ENCODE results near the gene PLXNB2.
"Not testable (repeated sequence)": the region's sequence is repeated elsewhere in the genome, so short reads cannot be mapped to it uniquely, and the experiment has no call there.

PLXNB2 gene

GRCh38 chr22:50275181-50276055, 32.0 kb downstream of the PLXNB2 start:
- DNase-seq, result no peak
- Histone ChIP-seq H3K4me2 (ENCODE audit: low read depth, low read length) (peak overlapping the region; percentile 50; the same call in 1 of the 2 replicates), H3K27ac (ENCODE audit: low read length) (no peak overlapping the region), H3K36me3 (replicated peaks; ENCODE audit: insufficient read depth, low read length) (no peaks in the 10 kb centered on the region), H3K4me1 (ENCODE audit: low read length) (peaks cover 14% of the 10 kb centered on the region; the same call in 1 of the 2 replicates), H3K4me3 (ENCODE audit: low read length) (no peak overlapping the region), H2AFZ (ENCODE audit: low read length) (no peak overlapping the region), H3K9ac (ENCODE audit: low read length) (no peak overlapping the region), H3K79me2 (ENCODE audit: low read length) (no peaks in the 10 kb centered on the region), H3K9me2 (replicated peaks; ENCODE audit: insufficient read depth, low read length) (no peaks in the 10 kb centered on the region), H3K9me3 (replicated peaks; ENCODE audit: insufficient read depth, low read length) (no peaks in the 10 kb centered on the region), H3F3A (ENCODE audit: insufficient read depth, low read length) (peaks cover 11% of the 10 kb centered on the region), H3K27me3 (replicated peaks; ENCODE audit: insufficient read depth, low read length) (peaks cover 15% of the 10 kb centered on the region), H4K20me1 (ENCODE audit: insufficient read depth, low read length) (no peaks in the 10 kb centered on the region)
- TF ChIP-seq EZH2 (optimal IDR thresholded peaks at IDR 0.05; ENCODE audit: low read depth, low read length) (no peak), EZH2phosphoT487 (IDR thresholded peaks at IDR 0.05; ENCODE audit: low read length) (no peak)
- TF ChIP-seq, protein P1, sequence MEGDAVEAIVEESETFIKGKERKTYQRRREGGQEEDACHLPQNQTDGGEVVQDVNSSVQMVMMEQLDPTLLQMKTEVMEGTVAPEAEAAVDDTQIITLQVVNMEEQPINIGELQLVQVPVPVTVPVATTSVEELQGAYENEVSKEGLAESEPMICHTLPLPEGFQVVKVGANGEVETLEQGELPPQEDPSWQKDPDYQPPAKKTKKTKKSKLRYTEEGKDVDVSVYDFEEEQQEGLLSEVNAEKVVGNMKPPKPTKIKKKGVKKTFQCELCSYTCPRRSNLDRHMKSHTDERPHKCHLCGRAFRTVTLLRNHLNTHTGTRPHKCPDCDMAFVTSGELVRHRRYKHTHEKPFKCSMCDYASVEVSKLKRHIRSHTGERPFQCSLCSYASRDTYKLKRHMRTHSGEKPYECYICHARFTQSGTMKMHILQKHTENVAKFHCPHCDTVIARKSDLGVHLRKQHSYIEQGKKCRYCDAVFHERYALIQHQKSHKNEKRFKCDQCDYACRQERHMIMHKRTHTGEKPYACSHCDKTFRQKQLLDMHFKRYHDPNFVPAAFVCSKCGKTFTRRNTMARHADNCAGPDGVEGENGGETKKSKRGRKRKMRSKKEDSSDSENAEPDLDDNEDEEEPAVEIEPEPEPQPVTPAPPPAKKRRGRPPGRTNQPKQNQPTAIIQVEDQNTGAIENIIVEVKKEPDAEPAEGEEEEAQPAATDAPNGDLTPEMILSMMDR (IDR thresholded peaks at IDR 0.05; ENCODE audit: low read length), result no peak

GRCh38 chr22:50274771-50275170, 32.7 kb downstream of the PLXNB2 start:
- Histone ChIP-seq H3K9me3 (replicated peaks; ENCODE audit: insufficient read depth, low read length) (no peaks in the 10 kb centered on the region), H3K27ac (ENCODE audit: low read length) (no peak overlapping the region), H2AFZ (ENCODE audit: low read length) (no peak overlapping the region)

GRCh38 chr22:50274311-50274710, 33.1 kb downstream of the PLXNB2 start:
- Histone ChIP-seq H3K27ac (ENCODE audit: low read length) (no peak overlapping the region), H3K36me3 (replicated peaks; ENCODE audit: insufficient read depth, low read length) (no peaks in the 10 kb centered on the region), H3K27me3 (replicated peaks; ENCODE audit: insufficient read depth, low read length) (peaks cover 19% of the 10 kb centered on the region), H3K4me3 (ENCODE audit: low read length) (no peak overlapping the region), H2AFZ (ENCODE audit: low read length) (no peak overlapping the region), H4K20me1 (ENCODE audit: insufficient read depth, low read length) (no peaks in the 10 kb centered on the region), H3K9me2 (replicated peaks; ENCODE audit: insufficient read depth, low read length) (no peaks in the 10 kb centered on the region), H3K4me1 (ENCODE audit: low read length) (peaks cover 14% of the 10 kb centered on the region; the same call in 1 of the 2 replicates), H3K79me2 (ENCODE audit: low read length) (no peaks in the 10 kb centered on the region), H3K4me2 (ENCODE audit: low read depth, low read length) (no peak overlapping the region), H3K9ac (ENCODE audit: low read length) (no peak overlapping the region), H3K9me3 (replicated peaks; ENCODE audit: insufficient read depth, low read length) (no peaks in the 10 kb centered on the region), H3F3A (ENCODE audit: insufficient read depth, low read length) (peaks cover 12% of the 10 kb centered on the region)
- no peak for TF ChIP-seq EZH2 (optimal IDR thresholded peaks at IDR 0.05; ENCODE audit: low read depth, low read length)
- TF ChIP-seq EZH2phosphoT487 (IDR thresholded peaks at IDR 0.05; ENCODE audit: low read length), result no peak
- TF ChIP-seq, protein P1 (IDR thresholded peaks at IDR 0.05; ENCODE audit: low read length), result peak; percentile 26
- peak; percentile 65 for DNase-seq

More at GRCh38 chr22:50274771-50275170, 32.7 kb downstream of the PLXNB2 start:
- TF ChIP-seq, protein P1 (IDR thresholded peaks at IDR 0.05; ENCODE audit: low read length), result no peak
- TF ChIP-seq EZH2phosphoT487 (IDR thresholded peaks at IDR 0.05; ENCODE audit: low read length) (no peak), EZH2 (optimal IDR thresholded peaks at IDR 0.05; ENCODE audit: low read depth, low read length) (no peak)
- Histone ChIP-seq H3F3A (ENCODE audit: insufficient read depth, low read length) (peaks cover 11% of the 10 kb centered on the region), H3K4me3 (ENCODE audit: low read length) (no peak overlapping the region), H3K9ac (ENCODE audit: low read length) (no peak overlapping the region), H3K9me2 (replicated peaks; ENCODE audit: insufficient read depth, low read length) (no peaks in the 10 kb centered on the region), H3K27me3 (replicated peaks; ENCODE audit: insufficient read depth, low read length) (peaks cover 15% of the 10 kb centered on the region), H3K4me1 (ENCODE audit: low read length) (peaks cover 14% of the 10 kb centered on the region; the same call in 1 of the 2 replicates), H3K36me3 (replicated peaks; ENCODE audit: insufficient read depth, low read length) (no peaks in the 10 kb centered on the region), H3K4me2 (ENCODE audit: low read depth, low read length) (no peak overlapping the region), H3K79me2 (ENCODE audit: low read length) (no peaks in the 10 kb centered on the region), H4K20me1 (ENCODE audit: insufficient read depth, low read length) (no peaks in the 10 kb centered on the region)
- DNase-seq, result no peak

- H3K9ac ChIP-seq (ENCODE audit: low read length); H3K4me2 ChIP-seq (ENCODE audit: low read depth, low read length); H3K4me3 ChIP-seq (ENCODE audit: low read length); H4K20me1 ChIP-seq (ENCODE audit: insufficient read depth, low read length); H3K9me2 ChIP-seq (replicated peaks; ENCODE audit: insufficient read depth, low read length); H2AFZ ChIP-seq (ENCODE audit: low read length); H3K9me3 ChIP-seq (replicated peaks; ENCODE audit: insufficient read depth, low read length); DNase-seq; H3K27ac ChIP-seq (ENCODE audit: low read length); H3K79me2 ChIP-seq (ENCODE audit: low read length); H3K36me3 ChIP-seq (replicated peaks; ENCODE audit: insufficient read depth, low read length): not testable (repeated sequence)
- Histone ChIP-seq H3F3A (ENCODE audit: insufficient read depth, low read length) (peaks cover 15% of the 10 kb centered on the region), H3K4me1 (ENCODE audit: low read length) (peaks cover 14% of the 10 kb centered on the region; the same call in 1 of the 2 replicates), H3K27me3 (replicated peaks; ENCODE audit: insufficient read depth, low read length) (peaks cover 20% of the 10 kb centered on the region)
Observed at GRCh38 chr22:50273781-50274180, 33.7 kb downstream of the PLXNB2 start.

GRCh38 chr22:50273352-50273751, 34.1 kb downstream of the PLXNB2 start:
- H4K20me1 ChIP-seq (ENCODE audit: insufficient read depth, low read length); H3K36me3 ChIP-seq (replicated peaks; ENCODE audit: insufficient read depth, low read length); H2AFZ ChIP-seq (ENCODE audit: low read length); DNase-seq; H3K27ac ChIP-seq (ENCODE audit: low read length); H3K79me2 ChIP-seq (ENCODE audit: low read length); H3K9ac ChIP-seq (ENCODE audit: low read length); H3K9me3 ChIP-seq (replicated peaks; ENCODE audit: insufficient read depth, low read length); H3K4me2 ChIP-seq (ENCODE audit: low read depth, low read length); H3K4me3 ChIP-seq (ENCODE audit: low read length); H3K9me2 ChIP-seq (replicated peaks; ENCODE audit: insufficient read depth, low read length): not testable (repeated sequence)
- peaks cover 20% of the 10 kb centered on the region for H3K27me3 ChIP-seq (replicated peaks; ENCODE audit: insufficient read depth, low read length)
- H3K4me1 ChIP-seq (ENCODE audit: low read length), result peaks cover 14% of the 10 kb centered on the region; the same call in 1 of the 2 replicates
- peaks cover 15% of the 10 kb centered on the region for H3F3A ChIP-seq (ENCODE audit: insufficient read depth, low read length)
